GM18867 (cell line): ENCODE results near the gene GJA10.
"Not testable (repeated sequence)": the region's sequence is repeated elsewhere in the genome, so short reads cannot be mapped to it uniquely, and the experiment has no call there.

Experiments
- ATAC-seq: cut with Tn5 transposase; IDR thresholded peaks from one replicate; pipeline ENCODE4 v1.9.1; 2021; ENCODE audit warnings: mild to moderate bottlenecking, moderate library complexity; ENCODE audit not compliant: unreplicated experiment

Gene GJA10

GRCh38 chr6:89894169-89894568 lies at the start of gene GJA10:
Gene GJA10 (plus strand): TSS chr6:89894469. CDS start chr6:89894469, 0 bp downstream.
- no peak for ATAC-seq

- not testable (repeated sequence) for ATAC-seq
Measured at GRCh38 chr6:89847513-89847912, 46.8 kb upstream of the GJA10 start.

- no peak for ATAC-seq
Measured at GRCh38 chr6:89853068-89853467, 41.2 kb upstream of the GJA10 start.

GRCh38 chr6:89858041-89858440 lies 36.2 kb upstream of the GJA10 start:
- ATAC-seq = no peak

GRCh38 chr6:89859744-89860143 lies 34.5 kb upstream of the GJA10 start:
- peak; percentile 62 for ATAC-seq

- peak; percentile 79 for ATAC-seq
Measured at GRCh38 chr6:89862273-89862672, 32.0 kb upstream of the GJA10 start.

GRCh38 chr6:89862698-89863097 lies 31.6 kb upstream of the GJA10 start:
- ATAC-seq = peak; percentile 7

- no peak for ATAC-seq
Measured at GRCh38 chr6:89866024-89866678, 28.1 kb upstream of the GJA10 start.

- ATAC-seq = no peak
Measured at GRCh38 chr6:89873721-89874120, 20.5 kb upstream of the GJA10 start.

- ATAC-seq = no peak
Measured at GRCh38 chr6:89874438-89874837, 19.8 kb upstream of the GJA10 start.

- ATAC-seq = no peak
Measured at GRCh38 chr6:89886378-89887120, 7.7 kb upstream of the GJA10 start.

GRCh38 chr6:89887452-89888137 lies 6.7 kb upstream of the GJA10 start:
- ATAC-seq = no peak

GRCh38 chr6:89888138-89888514 lies 6.1 kb upstream of the GJA10 start:
- no peak for ATAC-seq

GRCh38 chr6:89888871-89889270 lies 5.4 kb upstream of the GJA10 start:
- ATAC-seq = no peak

GRCh38 chr6:89890845-89891528 lies 3.3 kb upstream of the GJA10 start:
- not testable (repeated sequence) for ATAC-seq

- not testable (repeated sequence) for ATAC-seq
Measured at GRCh38 chr6:89892577-89892976, 1.7 kb upstream of the GJA10 start.

- ATAC-seq = no peak
Measured at GRCh38 chr6:89895276-89895874, 1.1 kb downstream of the GJA10 start.

GRCh38 chr6:89910001-89910901 lies 16.0 kb downstream of the GJA10 start:
- ATAC-seq = not testable (repeated sequence)

- no peak for ATAC-seq
Measured at GRCh38 chr6:89910902-89911240, 16.6 kb downstream of the GJA10 start.
